Neutrophil (primary cell): ENCODE results near the gene CFAP251.
"Not testable (repeated sequence)": the region's sequence is repeated elsewhere in the genome, so short reads cannot be mapped to it uniquely, and the experiment has no call there.

Source experiments
- H3K27ac ChIP-seq: fragments of 200-600 bp; sonication (generic); 2 replicates; pipeline ENCODE4 v1.5.1; 2016; ENCODE audit warnings: mild to moderate bottlenecking, moderate library complexity
- H3K27me3 ChIP-seq: fragments of 200-600 bp; sonication (generic); 2 replicates; pipeline ENCODE4 v1.6.0; 2016; ENCODE audit warnings: mild to moderate bottlenecking
- H3K36me3 ChIP-seq: fragments of 200-600 bp; sonication (generic); 2 replicates; pipeline ENCODE4 v1.5.1; 2017
- H3K4me1 ChIP-seq, 2 experiments: fragments of 200-600 bp in 1 of 2; sonication (generic) in 1 of 2; 1 replicate in 1 of 2; 2 replicates in 1 of 2; pipeline versions ENCODE4 v1.5.1 to v1.6.1; 2013 to 2016; ENCODE audit warnings: low read depth in 1 of 2, low read length in 1 of 2, mild to moderate bottlenecking in 1 of 2, moderate library complexity in 1 of 2; ENCODE audit not compliant: control insufficient read depth in 1 of 2, insufficient read depth in 1 of 2
- H3K4me3 ChIP-seq, 2 experiments: fragments of 200-600 bp in 1 of 2; sonication (generic) in 1 of 2; 1 replicate in 1 of 2; 2 replicates in 1 of 2; pipeline ENCODE4 v1.5.1; 2013 to 2016; ENCODE audit warnings: low read depth in 1 of 2, low read length in 1 of 2, mild to moderate bottlenecking in 1 of 2, moderate library complexity in 1 of 2
- H3K9me3 ChIP-seq: fragments of 200-600 bp; sonication (generic); 2 replicates; pipeline ENCODE4 v1.5.1; 2016
- CTCF ChIP-seq: fragments of 200-600 bp; sonication (generic); IDR thresholded peaks from 2 replicates; pipeline ENCODE4 v1.5.1; 2016; ENCODE audit warnings: antibody characterized with exemption

CFAP251 gene

GRCh38 chr12:122031342-122032216 is 113.2 kb downstream of the CFAP251 start:
- no peak overlapping the region for H3K4me3 ChIP-seq
- TF ChIP-seq CTCF, result peak; percentile 24
- no peaks in the 10 kb centered on the region for H3K9me3 ChIP-seq
- no peaks in the 10 kb centered on the region for H3K4me1 ChIP-seq
- no peaks in the 10 kb centered on the region for H3K27me3 ChIP-seq
- no peak overlapping the region for H3K27ac ChIP-seq
- H3K36me3 ChIP-seq, result no peaks in the 10 kb centered on the region

GRCh38 chr12:122032580-122032979 is 114.2 kb downstream of the CFAP251 start:
- H3K9me3 ChIP-seq, result no peaks in the 10 kb centered on the region
- H3K27ac ChIP-seq, result no peak overlapping the region
- TF ChIP-seq CTCF, result no peak
- H3K36me3 ChIP-seq, result no peaks in the 10 kb centered on the region
- H3K4me3 ChIP-seq, result no peak overlapping the region
- no peaks in the 10 kb centered on the region for H3K27me3 ChIP-seq
- H3K4me1 ChIP-seq, result no peaks in the 10 kb centered on the region

- no peaks in the 10 kb centered on the region for H3K9me3 ChIP-seq
- no peaks in the 10 kb centered on the region for H3K36me3 ChIP-seq
- no peak overlapping the region for H3K4me3 ChIP-seq
- TF ChIP-seq CTCF, result no peak
- no peak overlapping the region for H3K27ac ChIP-seq
- H3K27me3 ChIP-seq, result no peaks in the 10 kb centered on the region
- no peaks in the 10 kb centered on the region for H3K4me1 ChIP-seq
These were observed 116.9 kb downstream of the CFAP251 start for GRCh38 chr12:122035292-122035691.

- Histone ChIP-seq H3K9me3 (no peaks in the 10 kb centered on the region), H3K4me3 (no peak overlapping the region), H3K36me3 (no peaks in the 10 kb centered on the region), H3K27ac (no peak overlapping the region), H3K4me1 (no peaks in the 10 kb centered on the region), H3K27me3 (no peaks in the 10 kb centered on the region)
- no peak for TF ChIP-seq CTCF
These were observed 117.8 kb downstream of the CFAP251 start for GRCh38 chr12:122036153-122036552.

GRCh38 chr12:122040579-122041386 is 122.4 kb downstream of the CFAP251 start:
- H3K27ac ChIP-seq, result no peak overlapping the region
- H3K4me1 ChIP-seq, result no peaks in the 10 kb centered on the region
- no peaks in the 10 kb centered on the region for H3K9me3 ChIP-seq
- H3K4me3 ChIP-seq, result no peak overlapping the region
- no peak for TF ChIP-seq CTCF
- H3K27me3 ChIP-seq, result no peaks in the 10 kb centered on the region
- no peaks in the 10 kb centered on the region for H3K36me3 ChIP-seq

- not testable (repeated sequence) for H3K9me3 ChIP-seq, H3K27me3 ChIP-seq, H3K4me1 ChIP-seq, H3K27ac ChIP-seq, H3K4me3 ChIP-seq, H3K36me3 ChIP-seq
These were observed 123.1 kb downstream of the CFAP251 start for GRCh38 chr12:122041458-122041857.
